Measurements from ENCODE around the gene LAMA4. TPM values are rescaled to one million over a fixed set of nuclear protein-coding genes. Genes with fewer than 3 reads are reported as not detected.

Gene LAMA4, protein sequence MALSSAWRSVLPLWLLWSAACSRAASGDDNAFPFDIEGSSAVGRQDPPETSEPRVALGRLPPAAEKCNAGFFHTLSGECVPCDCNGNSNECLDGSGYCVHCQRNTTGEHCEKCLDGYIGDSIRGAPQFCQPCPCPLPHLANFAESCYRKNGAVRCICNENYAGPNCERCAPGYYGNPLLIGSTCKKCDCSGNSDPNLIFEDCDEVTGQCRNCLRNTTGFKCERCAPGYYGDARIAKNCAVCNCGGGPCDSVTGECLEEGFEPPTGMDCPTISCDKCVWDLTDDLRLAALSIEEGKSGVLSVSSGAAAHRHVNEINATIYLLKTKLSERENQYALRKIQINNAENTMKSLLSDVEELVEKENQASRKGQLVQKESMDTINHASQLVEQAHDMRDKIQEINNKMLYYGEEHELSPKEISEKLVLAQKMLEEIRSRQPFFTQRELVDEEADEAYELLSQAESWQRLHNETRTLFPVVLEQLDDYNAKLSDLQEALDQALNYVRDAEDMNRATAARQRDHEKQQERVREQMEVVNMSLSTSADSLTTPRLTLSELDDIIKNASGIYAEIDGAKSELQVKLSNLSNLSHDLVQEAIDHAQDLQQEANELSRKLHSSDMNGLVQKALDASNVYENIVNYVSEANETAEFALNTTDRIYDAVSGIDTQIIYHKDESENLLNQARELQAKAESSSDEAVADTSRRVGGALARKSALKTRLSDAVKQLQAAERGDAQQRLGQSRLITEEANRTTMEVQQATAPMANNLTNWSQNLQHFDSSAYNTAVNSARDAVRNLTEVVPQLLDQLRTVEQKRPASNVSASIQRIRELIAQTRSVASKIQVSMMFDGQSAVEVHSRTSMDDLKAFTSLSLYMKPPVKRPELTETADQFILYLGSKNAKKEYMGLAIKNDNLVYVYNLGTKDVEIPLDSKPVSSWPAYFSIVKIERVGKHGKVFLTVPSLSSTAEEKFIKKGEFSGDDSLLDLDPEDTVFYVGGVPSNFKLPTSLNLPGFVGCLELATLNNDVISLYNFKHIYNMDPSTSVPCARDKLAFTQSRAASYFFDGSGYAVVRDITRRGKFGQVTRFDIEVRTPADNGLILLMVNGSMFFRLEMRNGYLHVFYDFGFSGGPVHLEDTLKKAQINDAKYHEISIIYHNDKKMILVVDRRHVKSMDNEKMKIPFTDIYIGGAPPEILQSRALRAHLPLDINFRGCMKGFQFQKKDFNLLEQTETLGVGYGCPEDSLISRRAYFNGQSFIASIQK (N-terminal part only)
- total RNA-seq: 55.2 to 115 TPM (median 102 TPM) in 3 replicates
- long read RNA-seq, full-length matches to known transcripts: 48 of 122 reads
- long read RNA-seq, partial matches to known transcripts: 60 of 122 reads
- long read RNA-seq, other reads (novel, unspliced or antisense): 14 of 122 reads

DNA sequence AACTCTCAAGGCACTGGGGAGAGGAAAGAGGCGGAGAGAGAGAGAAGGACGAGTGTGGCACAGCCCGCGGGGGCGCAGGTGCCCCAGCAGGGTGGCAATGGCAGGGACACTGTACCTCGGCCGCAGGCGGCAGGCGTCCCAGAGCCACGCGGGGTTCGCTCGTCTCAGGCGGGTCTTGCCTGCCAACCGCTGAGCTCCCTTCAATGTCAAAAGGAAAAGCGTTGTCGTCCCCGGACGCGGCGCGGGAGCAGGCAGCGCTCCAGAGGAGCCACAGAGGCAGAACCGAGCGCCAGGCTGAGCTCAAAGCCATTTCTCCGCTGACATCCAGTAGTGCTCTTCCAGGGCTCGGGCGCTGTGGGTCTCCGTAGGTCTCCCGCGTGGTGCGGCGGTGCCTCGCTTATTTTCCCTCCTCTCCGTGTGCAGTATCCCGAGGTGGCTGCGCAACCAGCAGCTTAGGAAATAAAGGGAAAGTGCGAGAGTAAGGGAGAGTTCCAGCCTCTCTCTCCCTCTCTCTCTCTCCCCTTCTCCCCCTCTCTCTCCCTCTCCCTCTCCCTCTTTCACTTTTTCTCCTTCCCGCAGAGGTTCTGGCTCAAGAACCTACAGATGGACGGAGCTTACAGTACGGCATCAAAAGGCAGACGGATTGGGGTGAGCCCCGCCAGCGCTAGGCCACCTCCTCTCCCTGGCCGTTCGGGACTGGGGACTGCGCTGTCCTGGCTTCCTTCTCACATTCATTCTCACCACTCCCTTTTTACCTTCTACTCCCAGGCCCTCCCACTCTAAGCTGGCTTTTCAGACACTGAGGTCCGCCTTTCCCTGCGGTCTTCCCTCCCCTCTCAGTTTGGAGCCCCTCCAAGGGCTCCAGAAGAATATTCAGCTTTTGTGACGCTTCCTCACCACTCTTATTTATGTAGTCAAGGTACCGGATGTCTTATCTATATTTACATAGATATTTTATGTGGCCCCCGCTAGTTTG, at the start of gene LAMA4:
LAMA4 (minus strand) TSS at position 727 of the 976 bp plus-strand sequence; CDS start at position 310, 417 bp downstream.
- Mint-ChIP-seq H3K36me3 (ENCODE audit: low read depth) (peaks cover 2% of the 10 kb centered on the region), H3K27me3 (ENCODE audit: low read depth) (no peaks in the 10 kb centered on the region), H3K4me3 (ENCODE audit: unreplicated experiment) (peak within 1 kb of the TSS; percentile 96), H3K9me3 (ENCODE audit: low read depth) (no peaks in the 10 kb centered on the region), H3K4me1 (ENCODE audit: low read depth) (peaks cover 49% of the 10 kb centered on the region), H3K27ac (ENCODE audit: unreplicated experiment) (peak within 1 kb of the TSS; percentile 94)
- TF ChIP-seq, protein P1, sequence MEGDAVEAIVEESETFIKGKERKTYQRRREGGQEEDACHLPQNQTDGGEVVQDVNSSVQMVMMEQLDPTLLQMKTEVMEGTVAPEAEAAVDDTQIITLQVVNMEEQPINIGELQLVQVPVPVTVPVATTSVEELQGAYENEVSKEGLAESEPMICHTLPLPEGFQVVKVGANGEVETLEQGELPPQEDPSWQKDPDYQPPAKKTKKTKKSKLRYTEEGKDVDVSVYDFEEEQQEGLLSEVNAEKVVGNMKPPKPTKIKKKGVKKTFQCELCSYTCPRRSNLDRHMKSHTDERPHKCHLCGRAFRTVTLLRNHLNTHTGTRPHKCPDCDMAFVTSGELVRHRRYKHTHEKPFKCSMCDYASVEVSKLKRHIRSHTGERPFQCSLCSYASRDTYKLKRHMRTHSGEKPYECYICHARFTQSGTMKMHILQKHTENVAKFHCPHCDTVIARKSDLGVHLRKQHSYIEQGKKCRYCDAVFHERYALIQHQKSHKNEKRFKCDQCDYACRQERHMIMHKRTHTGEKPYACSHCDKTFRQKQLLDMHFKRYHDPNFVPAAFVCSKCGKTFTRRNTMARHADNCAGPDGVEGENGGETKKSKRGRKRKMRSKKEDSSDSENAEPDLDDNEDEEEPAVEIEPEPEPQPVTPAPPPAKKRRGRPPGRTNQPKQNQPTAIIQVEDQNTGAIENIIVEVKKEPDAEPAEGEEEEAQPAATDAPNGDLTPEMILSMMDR (IDR thresholded peaks at IDR 0.05): peak; percentile 19
- no peak for DNase-seq (ENCODE audit: low spot score)

DNA sequence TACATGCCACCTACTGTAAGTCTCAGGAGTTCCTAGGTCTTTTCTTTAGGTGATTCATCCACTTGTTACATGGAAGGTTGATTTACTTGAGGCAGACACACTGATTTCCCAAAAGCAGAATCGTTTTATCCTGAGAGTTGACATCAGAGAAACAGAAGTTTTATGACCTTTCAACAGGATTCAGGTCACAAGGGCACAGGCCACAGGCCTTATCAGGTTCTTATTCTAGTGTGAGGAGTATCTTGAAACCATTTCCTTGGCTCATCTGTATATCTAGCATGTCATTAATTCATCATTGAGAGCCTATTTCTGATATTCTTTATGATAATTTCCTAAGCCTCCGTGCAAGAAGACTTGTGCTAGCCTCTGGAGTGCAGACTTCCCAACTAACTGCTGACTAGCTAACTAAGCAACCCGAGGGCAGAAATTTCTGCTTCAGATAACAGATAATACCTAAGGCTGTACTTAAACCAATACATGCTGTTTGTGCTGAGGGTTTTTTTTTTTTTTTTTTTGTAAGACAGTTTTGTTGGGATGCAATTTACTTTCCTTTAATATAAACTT, 47.9 kb upstream of the LAMA4 start:
- H3K9me3 Mint-ChIP-seq (ENCODE audit: low read depth): peaks cover 5% of the 10 kb centered on the region
- no peak for DNase-seq (ENCODE audit: low spot score)
- peaks cover 45% of the 10 kb centered on the region for H3K4me1 Mint-ChIP-seq (ENCODE audit: low read depth)
- H3K27ac Mint-ChIP-seq (ENCODE audit: unreplicated experiment): no peak overlapping the region
- TF ChIP-seq, protein P1 (IDR thresholded peaks at IDR 0.05): no peak
- no peak overlapping the region for H3K4me3 Mint-ChIP-seq (ENCODE audit: unreplicated experiment)
- H3K36me3 Mint-ChIP-seq (ENCODE audit: low read depth): no peaks in the 10 kb centered on the region
- no peaks in the 10 kb centered on the region for H3K27me3 Mint-ChIP-seq (ENCODE audit: low read depth)

DNA sequence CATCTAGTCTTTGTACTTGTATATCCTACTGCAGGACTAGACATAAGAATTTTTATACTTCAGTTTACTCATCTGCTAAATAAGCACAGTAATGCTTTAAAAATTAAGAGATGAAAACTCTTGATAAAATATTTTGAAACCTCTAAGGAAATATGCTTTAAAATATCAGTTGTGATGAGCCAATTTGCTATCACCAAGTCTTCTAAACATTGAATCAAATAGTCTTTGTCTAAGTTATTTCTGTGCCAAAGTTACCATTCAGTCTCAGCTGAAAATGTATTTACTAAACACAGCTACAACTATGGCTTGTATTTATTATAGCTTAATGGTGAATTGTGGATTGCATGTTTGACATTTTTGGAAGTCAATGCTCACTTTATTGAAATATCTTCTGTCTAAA, 46.5 kb upstream of the LAMA4 start:
- H3K36me3 Mint-ChIP-seq (ENCODE audit: low read depth): no peaks in the 10 kb centered on the region
- no peak overlapping the region for H3K27ac Mint-ChIP-seq (ENCODE audit: unreplicated experiment)
- no peak overlapping the region for H3K4me3 Mint-ChIP-seq (ENCODE audit: unreplicated experiment)
- H3K9me3 Mint-ChIP-seq (ENCODE audit: low read depth): peaks cover 5% of the 10 kb centered on the region
- TF ChIP-seq, protein P1 (IDR thresholded peaks at IDR 0.05): no peak
- no peaks in the 10 kb centered on the region for H3K27me3 Mint-ChIP-seq (ENCODE audit: low read depth)
- DNase-seq (ENCODE audit: low spot score): no peak
- peaks cover 58% of the 10 kb centered on the region for H3K4me1 Mint-ChIP-seq (ENCODE audit: low read depth)

DNA sequence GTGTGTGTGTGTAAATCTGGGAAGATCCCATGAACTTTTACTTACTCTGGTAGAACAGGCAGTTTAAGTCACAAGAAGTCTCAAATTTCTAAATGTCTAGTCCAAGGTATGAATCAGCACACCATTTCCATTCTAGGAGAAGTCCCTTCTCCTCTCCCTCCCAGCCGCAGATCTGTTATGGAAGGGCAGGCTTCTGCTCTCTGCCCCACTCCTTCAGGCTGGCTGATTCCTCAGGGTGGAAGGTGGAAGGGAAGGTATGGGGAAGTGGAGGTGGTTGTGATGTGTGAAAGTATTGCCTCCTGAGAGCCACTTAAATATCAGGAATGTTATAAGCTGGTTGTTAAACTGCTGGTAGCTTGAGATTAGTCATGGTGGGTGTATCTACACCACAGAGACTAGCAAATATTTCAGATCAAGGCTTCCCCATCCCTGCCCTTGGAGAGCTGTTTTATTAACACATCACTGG, 44.5 kb upstream of the LAMA4 start:
- no peaks in the 10 kb centered on the region for H3K27me3 Mint-ChIP-seq (ENCODE audit: low read depth)
- H3K4me1 Mint-ChIP-seq (ENCODE audit: low read depth): peaks cover 47% of the 10 kb centered on the region
- H3K36me3 Mint-ChIP-seq (ENCODE audit: low read depth): no peaks in the 10 kb centered on the region
- TF ChIP-seq, protein P1 (IDR thresholded peaks at IDR 0.05): no peak
- no peaks in the 10 kb centered on the region for H3K9me3 Mint-ChIP-seq (ENCODE audit: low read depth)
- no peak for DNase-seq (ENCODE audit: low spot score)
- peak overlapping the region; percentile 93 for H3K27ac Mint-ChIP-seq (ENCODE audit: unreplicated experiment)
- peak overlapping the region; percentile 29 for H3K4me3 Mint-ChIP-seq (ENCODE audit: unreplicated experiment)
